ENCODE data around the gene LMCD1. TPM values are rescaled to one million over a fixed set of nuclear protein-coding genes. Genes with fewer than 3 reads are reported as not detected.

The LMCD1 gene
- polyA plus RNA-seq, 3 donors from 2014 or later, result 0.24 TPM; not detected in 2

GRCh38 chr3:8539419-8539818 is 37.8 kb downstream of the LMCD1 start:
- no peaks in the 10 kb centered on the region for H3K4me1 Mint-ChIP-seq
- H3K27me3 Mint-ChIP-seq (ENCODE audit: low read depth in 3 of 3), result no peaks in the 10 kb centered on the region
- no peaks in the 10 kb centered on the region for H3K9me3 Mint-ChIP-seq
- DNase-seq, result no peak
- H3K36me3 Mint-ChIP-seq, result no peaks in the 10 kb centered on the region
- H3K27ac Mint-ChIP-seq, result no peak overlapping the region
- H3K4me3 Mint-ChIP-seq, result no peak overlapping the region

GRCh38 chr3:8540456-8540855 is 38.8 kb downstream of the LMCD1 start:
- Mint-ChIP-seq H3K9me3 (no peaks in the 10 kb centered on the region), H3K27me3 (ENCODE audit: low read depth in 3 of 3) (no peaks in the 10 kb centered on the region), H3K36me3 (no peaks in the 10 kb centered on the region), H3K27ac (no peak overlapping the region), H3K4me3 (no peak overlapping the region), H3K4me1 (no peaks in the 10 kb centered on the region)
- no peak for DNase-seq

GRCh38 chr3:8541486-8541885 is 39.9 kb downstream of the LMCD1 start:
- Mint-ChIP-seq H3K4me1 (no peaks in the 10 kb centered on the region), H3K27ac (no peak overlapping the region), H3K36me3 (no peaks in the 10 kb centered on the region), H3K4me3 (no peak overlapping the region), H3K27me3 (ENCODE audit: low read depth in 3 of 3) (peaks cover 0 to 2% (median 0%) of the 10 kb centered on the region in 3 donors), H3K9me3 (no peaks in the 10 kb centered on the region)
- no peak for DNase-seq

- no peak overlapping the region for H3K4me3 Mint-ChIP-seq
- H3K9me3 Mint-ChIP-seq, result no peaks in the 10 kb centered on the region
- no peak overlapping the region for H3K27ac Mint-ChIP-seq
- H3K36me3 Mint-ChIP-seq, result no peaks in the 10 kb centered on the region
- no peak for DNase-seq
- H3K27me3 Mint-ChIP-seq (ENCODE audit: low read depth in 3 of 3), result peaks cover 0 to 2% (median 0%) of the 10 kb centered on the region in 3 donors
- H3K4me1 Mint-ChIP-seq, result no peaks in the 10 kb centered on the region
Observed at GRCh38 chr3:8542190-8543135, 40.8 kb downstream of the LMCD1 start.

GRCh38 chr3:8546609-8547008 is 45.0 kb downstream of the LMCD1 start:
- H3K27ac Mint-ChIP-seq, result no peak overlapping the region
- H3K4me1 Mint-ChIP-seq, result no peaks in the 10 kb centered on the region
- no peak overlapping the region for H3K4me3 Mint-ChIP-seq
- DNase-seq, result no peak
- H3K27me3 Mint-ChIP-seq (ENCODE audit: low read depth in 3 of 3), result peaks cover 0 to 2% (median 0%) of the 10 kb centered on the region in 3 donors
- H3K9me3 Mint-ChIP-seq, result no peaks in the 10 kb centered on the region
- no peaks in the 10 kb centered on the region for H3K36me3 Mint-ChIP-seq

GRCh38 chr3:8548502-8549275 is 47.1 kb downstream of the LMCD1 start:
- Mint-ChIP-seq H3K4me3 (no peak overlapping the region), H3K27ac (no peak overlapping the region), H3K27me3 (ENCODE audit: low read depth in 3 of 3) (peaks cover 0 to 2% (median 0%) of the 10 kb centered on the region in 3 donors), H3K4me1 (no peaks in the 10 kb centered on the region), H3K36me3 (no peaks in the 10 kb centered on the region), H3K9me3 (no peaks in the 10 kb centered on the region)
- no peak for DNase-seq

- no peaks in the 10 kb centered on the region for H3K36me3 Mint-ChIP-seq
- no peak overlapping the region for H3K4me3 Mint-ChIP-seq
- no peak overlapping the region for H3K27ac Mint-ChIP-seq
- H3K4me1 Mint-ChIP-seq, result no peaks in the 10 kb centered on the region
- peaks cover 0 to 2% (median 0%) of the 10 kb centered on the region in 3 donors for H3K27me3 Mint-ChIP-seq (ENCODE audit: low read depth in 3 of 3)
- no peak for DNase-seq
- no peaks in the 10 kb centered on the region for H3K9me3 Mint-ChIP-seq
Observed at GRCh38 chr3:8549354-8549753, 47.7 kb downstream of the LMCD1 start.

GRCh38 chr3:8550611-8551010 is 49.0 kb downstream of the LMCD1 start:
- H3K27me3 Mint-ChIP-seq (ENCODE audit: low read depth in 3 of 3), result peaks cover 0 to 2% (median 0%) of the 10 kb centered on the region in 3 donors
- no peaks in the 10 kb centered on the region for H3K36me3 Mint-ChIP-seq
- no peaks in the 10 kb centered on the region for H3K9me3 Mint-ChIP-seq
- no peaks in the 10 kb centered on the region for H3K4me1 Mint-ChIP-seq
- H3K4me3 Mint-ChIP-seq, result no peak overlapping the region
- no peak overlapping the region for H3K27ac Mint-ChIP-seq
- DNase-seq, result no peak

GRCh38 chr3:8552223-8552762 is 50.7 kb downstream of the LMCD1 start:
- no peaks in the 10 kb centered on the region for H3K4me1 Mint-ChIP-seq
- no peak for DNase-seq
- H3K27me3 Mint-ChIP-seq (ENCODE audit: low read depth in 3 of 3), result no peaks in the 10 kb centered on the region
- H3K27ac Mint-ChIP-seq, result no peak overlapping the region
- no peak overlapping the region for H3K4me3 Mint-ChIP-seq
- H3K9me3 Mint-ChIP-seq, result no peaks in the 10 kb centered on the region
- H3K36me3 Mint-ChIP-seq, result no peaks in the 10 kb centered on the region

- no peaks in the 10 kb centered on the region for H3K9me3 Mint-ChIP-seq
- no peak overlapping the region for H3K4me3 Mint-ChIP-seq
- H3K27ac Mint-ChIP-seq, result no peak overlapping the region
- no peaks in the 10 kb centered on the region for H3K4me1 Mint-ChIP-seq
- no peak for DNase-seq
- H3K36me3 Mint-ChIP-seq, result no peaks in the 10 kb centered on the region
- no peaks in the 10 kb centered on the region for H3K27me3 Mint-ChIP-seq (ENCODE audit: low read depth in 3 of 3)
Observed at GRCh38 chr3:8553405-8553804, 51.8 kb downstream of the LMCD1 start.

GRCh38 chr3:8554696-8555095 is 53.1 kb downstream of the LMCD1 start:
- Mint-ChIP-seq H3K9me3 (no peaks in the 10 kb centered on the region), H3K36me3 (no peaks in the 10 kb centered on the region), H3K27me3 (ENCODE audit: low read depth in 3 of 3) (no peaks in the 10 kb centered on the region), H3K27ac (no peak overlapping the region), H3K4me3 (no peak overlapping the region), H3K4me1 (no peaks in the 10 kb centered on the region)
- no peak for DNase-seq

- DNase-seq, result no peak
- no peak overlapping the region for H3K27ac Mint-ChIP-seq
- H3K36me3 Mint-ChIP-seq, result no peaks in the 10 kb centered on the region
- no peaks in the 10 kb centered on the region for H3K4me1 Mint-ChIP-seq
- peaks cover 0 to 1% (median 0%) of the 10 kb centered on the region in 3 donors for H3K27me3 Mint-ChIP-seq (ENCODE audit: low read depth in 3 of 3)
- no peak overlapping the region for H3K4me3 Mint-ChIP-seq
- H3K9me3 Mint-ChIP-seq, result no peaks in the 10 kb centered on the region
Observed at GRCh38 chr3:8555113-8555661, 53.6 kb downstream of the LMCD1 start.

GRCh38 chr3:8555725-8556472 is 54.3 kb downstream of the LMCD1 start:
- H3K9me3 Mint-ChIP-seq, result no peaks in the 10 kb centered on the region
- no peak overlapping the region for H3K27ac Mint-ChIP-seq
- no peaks in the 10 kb centered on the region for H3K36me3 Mint-ChIP-seq
- no peak for DNase-seq
- H3K4me3 Mint-ChIP-seq, result no peak overlapping the region
- peaks cover 0 to 1% (median 0%) of the 10 kb centered on the region in 3 donors for H3K27me3 Mint-ChIP-seq (ENCODE audit: low read depth in 3 of 3)
- no peaks in the 10 kb centered on the region for H3K4me1 Mint-ChIP-seq

Data from immature natural killer cell (primary cell).